ENCODE measurements around the gene MAPT.

Gene MAPT

DNA sequence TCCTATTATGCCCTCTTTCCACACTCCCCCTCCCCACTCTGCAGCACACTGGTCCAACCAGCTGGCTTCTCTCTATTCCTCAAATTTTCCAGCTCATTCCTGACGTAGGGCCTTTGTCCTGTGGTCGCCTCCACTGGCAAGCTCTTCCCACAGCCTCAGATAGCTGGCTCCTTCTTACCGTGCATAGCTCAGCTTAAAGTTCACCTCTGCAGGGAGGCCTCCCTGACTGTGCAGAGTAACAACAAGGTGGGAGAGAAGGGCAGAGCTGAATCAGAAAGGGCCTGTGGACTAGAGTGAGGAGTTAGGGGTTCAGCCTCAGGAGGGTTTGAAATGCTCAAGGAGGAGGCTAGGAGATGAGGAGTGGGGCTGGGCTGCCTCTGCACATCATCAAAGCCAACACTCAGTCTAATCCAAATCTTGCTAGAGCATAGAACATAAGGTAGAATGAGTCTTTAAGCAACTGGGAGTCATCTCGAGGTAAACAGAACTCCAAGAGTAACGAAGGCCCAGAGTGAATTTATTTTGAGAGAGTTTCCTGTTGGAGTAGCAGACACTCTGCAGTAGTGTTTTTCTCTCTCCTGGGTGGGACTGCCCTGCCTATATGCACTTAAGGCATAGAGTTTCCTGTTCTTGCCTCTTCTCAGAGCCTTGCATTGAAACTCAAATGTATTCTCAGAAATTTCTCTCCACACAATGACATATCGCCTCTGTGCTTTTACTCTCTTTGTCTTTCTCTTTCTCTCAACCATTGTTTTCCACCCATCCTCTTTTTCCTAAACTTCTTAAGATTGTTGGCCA is 30.3 kb upstream of the MAPT start:
- DNase-seq: no peak

- no peak for DNase-seq
These were observed 27.2 kb upstream of the MAPT start for GRCh38 chr17:45867171-45867570.

- DNase-seq: no peak
These were observed 26.7 kb upstream of the MAPT start for GRCh38 chr17:45867702-45868101.

- no peak for DNase-seq
These were observed 26.1 kb upstream of the MAPT start for GRCh38 chr17:45868276-45868675.

DNA sequence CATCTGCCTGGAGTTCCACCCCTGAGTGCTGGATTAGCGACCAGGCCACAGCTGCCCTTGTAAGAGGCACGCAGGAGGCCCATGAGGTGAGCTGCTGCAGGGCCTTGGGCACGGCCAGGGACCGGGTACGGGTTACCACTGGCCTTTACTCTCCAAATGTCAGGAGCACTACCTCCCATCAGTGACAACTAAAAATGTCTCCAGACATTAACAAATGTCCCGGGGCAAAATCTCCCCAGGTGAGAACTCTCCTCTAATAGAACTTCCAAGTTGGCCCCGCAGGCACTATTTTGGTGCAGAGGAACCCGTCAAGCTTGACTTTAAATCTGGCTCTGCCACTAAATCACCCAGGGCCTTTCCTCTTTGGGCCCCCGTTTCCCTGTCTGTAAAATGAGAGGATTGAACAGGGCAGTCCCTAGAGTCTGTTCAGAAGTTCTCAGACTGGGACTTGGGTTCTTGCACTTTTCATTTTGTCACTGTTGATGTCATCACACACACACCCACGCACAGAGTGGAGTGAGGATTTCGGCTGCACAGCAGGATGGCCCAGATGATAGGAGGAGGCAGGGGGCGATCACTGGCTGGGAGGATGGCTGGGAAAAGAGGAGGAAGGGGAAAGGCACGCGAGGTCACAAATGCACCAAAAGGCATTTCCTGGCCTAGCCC is 24.5 kb upstream of the MAPT start:
- no peak for DNase-seq

GRCh38 chr17:45870342-45870974 is 23.9 kb upstream of the MAPT start:
- no peak for DNase-seq

DNA sequence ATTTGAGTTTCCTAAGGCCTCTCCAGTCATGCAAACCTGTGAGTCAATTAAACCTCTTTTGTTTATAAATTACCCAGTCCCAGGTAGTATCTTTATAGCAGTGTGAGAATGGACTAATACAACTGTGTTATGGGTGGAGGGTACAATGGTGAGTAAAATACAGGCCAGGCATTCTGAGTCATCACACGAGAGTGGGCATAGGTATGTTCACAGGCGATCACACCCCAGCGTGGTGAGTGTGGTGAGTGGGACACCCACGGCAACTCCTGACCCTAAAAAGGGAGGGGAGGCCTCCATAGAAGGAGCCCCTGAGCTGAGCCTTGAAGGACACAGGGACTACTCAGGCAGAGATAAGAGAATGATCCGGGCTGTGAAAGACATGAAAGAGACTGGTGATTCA is 22.6 kb upstream of the MAPT start:
- no peak for DNase-seq

DNA sequence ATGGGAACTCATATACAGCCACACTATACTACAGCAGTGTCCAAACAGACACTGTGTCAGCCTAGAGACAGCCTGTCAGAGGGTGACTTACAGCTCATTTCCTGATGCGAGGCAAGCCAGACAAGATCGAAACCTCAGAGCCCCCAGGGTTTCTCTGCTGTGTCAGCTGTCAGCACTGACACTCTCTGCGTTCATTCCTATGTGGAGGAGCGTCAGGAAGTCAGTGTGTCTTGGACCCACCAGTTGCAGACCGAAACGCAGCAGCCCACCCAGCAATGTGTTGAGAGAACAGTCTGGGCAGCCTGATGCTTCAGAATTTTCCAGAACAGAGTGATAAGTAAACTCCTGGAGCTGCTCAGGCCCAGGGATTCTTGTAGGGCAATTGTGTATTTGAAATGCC is 20.6 kb upstream of the MAPT start:
- DNase-seq: peak; percentile 52

- no peak for DNase-seq
These were observed 20.2 kb upstream of the MAPT start for GRCh38 chr17:45874151-45874550.

- DNase-seq: no peak
These were observed 17.8 kb upstream of the MAPT start for GRCh38 chr17:45876539-45876938.

DNA sequence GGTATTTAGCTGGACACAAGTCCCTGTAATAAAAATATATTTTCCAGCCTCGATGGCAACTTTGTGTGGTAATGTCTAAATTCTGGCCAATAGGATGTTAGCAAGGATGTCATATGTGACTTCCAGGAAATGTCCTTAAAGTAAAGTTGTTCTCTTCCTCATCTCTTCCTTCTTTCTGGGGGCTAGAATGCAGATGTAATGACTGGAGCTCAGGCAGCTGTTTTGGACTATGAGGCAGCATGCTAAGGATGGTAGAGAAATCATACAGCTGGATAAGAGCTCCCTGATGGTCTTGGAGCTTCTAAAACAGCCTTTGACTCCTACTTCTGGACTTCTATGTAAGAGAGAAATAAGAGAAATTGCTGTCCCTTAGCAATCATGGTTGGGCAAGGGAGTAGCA is 16.9 kb upstream of the MAPT start:
- DNase-seq: no peak

GRCh38 chr17:45883063-45883462 is 11.3 kb upstream of the MAPT start:
- no peak for DNase-seq

GRCh38 chr17:45886852-45887251 is 7.5 kb upstream of the MAPT start:
- DNase-seq: no peak

- no peak for DNase-seq
These were observed 6.0 kb upstream of the MAPT start for GRCh38 chr17:45888392-45888791.

DNA sequence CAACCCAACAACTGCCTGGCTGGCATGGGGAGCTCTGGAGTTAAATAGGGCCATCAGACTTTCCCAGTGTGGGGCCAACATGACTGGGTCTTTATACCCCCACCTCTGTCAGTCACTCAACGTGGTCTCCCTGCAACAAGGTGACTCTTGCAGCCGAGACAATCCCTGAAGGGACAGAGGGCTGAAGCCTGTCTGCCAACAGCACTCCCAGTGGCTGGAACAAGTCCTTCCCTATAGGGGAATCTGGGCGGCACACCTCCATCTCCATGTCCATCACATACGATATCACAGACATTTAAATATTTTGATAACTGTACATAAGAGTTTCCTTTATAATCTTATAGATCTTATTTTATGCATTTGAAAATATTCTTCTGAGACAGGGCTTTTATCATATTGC is 4.8 kb upstream of the MAPT start:
- DNase-seq: no peak

GRCh38 chr17:45893725-45894021 is 681 bp upstream of the MAPT start:
- DNase-seq: no peak

DNA sequence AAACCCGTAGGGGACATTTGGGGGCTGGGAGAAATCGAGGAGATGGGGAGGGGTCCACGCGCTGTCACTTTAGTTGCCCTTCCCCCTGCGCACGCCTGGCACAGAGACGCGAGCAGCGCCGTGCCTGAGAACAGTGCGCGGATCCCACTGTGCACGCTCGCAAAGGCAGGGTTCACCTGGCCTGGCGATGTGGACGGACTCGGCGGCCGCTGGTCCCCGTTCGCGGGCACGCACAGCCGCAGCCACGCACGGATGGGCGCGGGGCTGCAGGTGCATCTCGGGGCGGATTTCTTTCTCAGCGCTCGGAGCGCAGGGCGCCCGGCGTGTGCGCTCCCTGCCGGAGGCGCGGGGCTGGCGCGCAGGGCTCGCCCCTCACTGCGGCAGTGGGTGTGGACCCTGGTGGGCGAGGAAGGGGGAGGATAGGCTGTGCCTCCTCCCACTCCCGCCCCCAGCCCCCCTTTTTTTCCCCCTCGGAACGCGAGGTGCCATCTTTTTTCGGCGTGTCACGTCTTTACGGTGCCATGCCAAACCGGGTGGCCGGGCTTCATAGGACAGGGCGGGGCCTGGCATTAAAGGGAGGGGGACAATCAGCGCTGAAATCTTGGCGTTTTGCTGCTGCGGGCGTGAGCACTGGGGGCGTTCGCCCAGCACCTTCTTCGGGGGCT is 1.1 kb downstream of the MAPT start:
- peak; percentile 33 for DNase-seq

DNA sequence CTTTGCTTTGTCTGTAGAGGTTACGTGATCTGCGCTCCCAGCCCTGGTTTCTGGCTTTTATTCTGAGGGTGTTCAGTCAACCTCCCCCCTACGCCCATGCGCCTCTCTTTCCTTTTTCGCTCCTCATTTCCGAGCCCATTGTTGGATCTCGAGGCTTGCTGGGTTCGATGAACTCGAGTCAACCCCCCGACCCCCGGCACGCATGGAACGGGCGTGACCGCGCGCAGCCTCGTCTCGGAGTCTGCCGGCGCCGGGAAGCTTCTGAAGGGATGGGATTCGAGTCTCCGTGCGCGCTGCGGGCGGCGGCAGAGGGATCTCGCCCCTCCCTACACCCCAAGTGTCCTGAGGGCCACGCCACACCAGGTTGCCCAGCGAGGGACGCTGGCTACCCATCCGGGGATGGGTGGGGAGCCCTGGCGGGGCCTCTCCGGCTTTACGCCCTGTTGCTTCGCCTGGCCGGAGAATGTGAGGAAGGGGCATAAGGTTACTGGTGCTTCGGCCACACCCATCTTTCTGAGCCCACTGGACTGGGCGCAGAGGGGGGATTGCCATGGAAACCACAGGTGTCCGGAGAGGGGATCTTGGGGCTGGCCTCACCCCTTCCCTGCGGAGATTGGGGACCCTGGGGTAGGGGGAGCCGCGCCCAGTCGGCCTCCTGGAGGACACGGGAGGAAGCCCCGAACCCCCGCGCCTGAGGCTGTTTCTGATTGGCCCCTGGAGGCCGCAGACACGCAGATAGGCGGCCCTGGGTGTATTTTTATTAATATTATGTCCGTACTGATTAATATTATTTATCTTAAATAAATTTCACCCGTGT is 1.8 kb downstream of the MAPT start:
- DNase-seq: no peak

DNA sequence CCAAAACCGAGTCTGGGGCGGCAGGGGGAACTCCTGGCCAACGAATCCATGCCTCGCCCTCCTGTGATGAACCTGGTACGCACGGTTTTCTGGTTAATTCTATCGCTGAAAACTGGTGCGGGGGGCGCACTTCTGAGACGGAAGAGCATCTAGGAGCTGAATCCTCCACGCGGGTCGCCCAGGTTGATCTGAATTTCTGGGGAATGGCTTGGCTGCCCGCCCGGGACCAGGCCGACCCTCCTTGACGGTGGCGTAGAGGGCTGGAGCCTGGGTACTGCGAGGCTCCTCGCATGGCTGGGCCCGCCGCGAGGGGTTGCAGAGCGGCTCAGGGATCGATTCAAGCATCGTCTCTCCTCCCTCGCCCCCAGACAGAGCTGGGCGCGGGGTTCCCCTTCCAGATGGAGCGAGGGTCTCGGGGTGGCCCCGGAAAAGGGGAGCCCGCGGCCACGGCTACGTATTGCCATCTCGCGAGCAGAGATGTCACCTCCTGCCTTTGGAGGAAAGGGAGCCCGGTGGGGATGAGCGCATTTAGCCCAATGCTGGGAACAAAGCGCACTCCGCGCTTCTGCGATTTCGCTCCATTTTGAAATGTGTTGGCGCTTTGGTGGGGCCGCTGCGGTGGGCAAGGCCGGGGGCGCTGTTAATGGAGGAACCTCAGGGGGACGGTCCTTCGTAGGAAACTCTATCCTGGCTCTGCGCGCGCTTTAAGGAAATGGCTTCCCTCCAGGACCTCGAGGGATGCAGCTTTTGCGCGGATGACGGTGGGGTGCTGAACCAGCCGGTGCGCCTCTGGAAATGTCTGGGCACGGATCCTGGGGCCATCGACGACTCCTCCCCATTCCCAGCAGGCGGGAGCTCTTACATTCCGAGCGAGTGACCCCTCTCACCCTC is 2.7 kb downstream of the MAPT start:
- DNase-seq: no peak

- no peak for DNase-seq
These were observed 5.8 kb downstream of the MAPT start for GRCh38 chr17:45900136-45900535.

DNA sequence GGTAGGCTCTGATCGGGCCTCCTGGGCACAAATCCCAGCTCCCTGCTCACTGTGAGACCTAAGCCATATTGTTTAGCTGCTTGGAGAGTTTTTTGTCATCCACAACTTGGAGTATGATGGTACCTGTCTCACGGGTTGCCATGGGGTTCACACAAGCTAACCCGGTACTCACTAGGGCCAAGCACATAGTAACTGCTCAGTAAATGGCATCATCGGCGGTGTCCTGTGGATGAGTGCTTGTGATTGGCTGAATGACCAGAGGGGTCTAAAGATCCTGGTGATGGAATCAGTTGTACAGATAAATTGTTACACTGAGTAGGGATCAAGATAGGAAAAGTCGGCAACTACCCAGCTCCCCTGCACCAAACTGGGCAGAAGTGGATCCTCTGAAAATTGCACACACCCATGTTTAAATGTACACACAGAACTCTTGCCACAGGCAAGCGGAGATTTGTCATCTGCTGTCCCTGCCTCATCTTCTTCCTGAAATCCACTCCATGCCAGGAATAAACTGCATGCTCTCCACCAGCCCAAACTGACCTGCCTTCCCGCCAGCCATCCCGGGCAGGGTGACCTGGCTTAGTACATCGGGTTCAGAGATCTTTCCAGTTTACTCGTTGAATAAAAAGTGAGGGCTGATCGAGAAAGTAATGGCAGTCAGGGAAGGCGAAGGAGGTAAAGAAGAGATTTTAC is 6.5 kb downstream of the MAPT start:
- no peak for DNase-seq

Measured in CD4-positive, alpha-beta T cell treated with Interleukin-17A for 4 hours (primary cell).